K562 (cell line): Measurements from ENCODE around the gene ATP5MK. TPM values are rescaled to one million over a fixed set of nuclear protein-coding genes. Genes with fewer than 3 reads are reported as not detected.

ENCODE experiments used
- CCNT2 ChIP-seq: IDR thresholded peaks from 2 replicates; pipeline ENCODE4 v1.6.1; 2011; ENCODE audit warnings: borderline replicate concordance, low read depth, mild to moderate bottlenecking, moderate library complexity, mixed read lengths, low read length; ENCODE audit not compliant: insufficient read length; ENCODE audit errors: extremely low read depth
- FIP1L1 ChIP-seq: fragments of 200-400 bp; formaldehyde crosslinking; IDR thresholded peaks from 2 replicates; pipeline ENCODE4 v1.6.1; 2018; ENCODE audit warnings: mild to moderate bottlenecking, low read depth, low read length; ENCODE audit not compliant: poor library complexity, severe bottlenecking
- MTA1 ChIP-seq: fragments of 450-650 bp; IDR thresholded peaks from 2 replicates; pipeline ENCODE4 v1.6.1; 2017; ENCODE audit warnings: borderline replicate concordance
- NR2F6 ChIP-seq: fragments of 450-650 bp; formaldehyde crosslinking; IDR thresholded peaks from 2 replicates; pipeline ENCODE4 v1.4.0; 2020; ENCODE audit warnings: mild to moderate bottlenecking
- POU5F1 ChIP-seq: fragments of 150-350 bp; IDR thresholded peaks from 2 replicates; pipeline ENCODE4 v1.6.1; 2014; ENCODE audit warnings: borderline replicate concordance, low read length, low read depth, mild to moderate bottlenecking; ENCODE audit not compliant: partially characterized antibody
- RB1 ChIP-seq: fragments of 450-650 bp; IDR thresholded peaks from 2 replicates; pipeline ENCODE4 v1.6.1; 2017; ENCODE audit warnings: low read depth, mild to moderate bottlenecking
- SNRNP70 ChIP-seq: fragments of 200-400 bp; formaldehyde crosslinking; optimal IDR thresholded peaks from 2 replicates; pipeline ENCODE3; 2017; ENCODE audit warnings: low read depth, low read length
- SRSF1 ChIP-seq: fragments of 200-400 bp; formaldehyde crosslinking; IDR thresholded peaks from 2 replicates; pipeline ENCODE4 v1.6.1; 2017; ENCODE audit warnings: mild to moderate bottlenecking, low read depth, low read length, moderate library complexity
- TBP ChIP-seq: optimal IDR thresholded peaks from 2 replicates; pipeline ENCODE3; 2011; ENCODE audit warnings: low read depth, low read length, improper control_type of control experiment
- ZBTB1 ChIP-seq: sonication (generic); formaldehyde crosslinking; IDR thresholded peaks from 2 replicates; pipeline ENCODE4 v1.8.1; 2023; ENCODE audit warnings: missing genetic modification reagents, low read depth, mild to moderate bottlenecking, borderline replicate concordance
- ZNF707 ChIP-seq: fragments of 250-450 bp; sonication (Bioruptor Pico); conservative IDR thresholded peaks from 2 replicates; pipeline ENCODE4 v1.8.0; 2022; ENCODE audit warnings: inconsistent platforms, mild to moderate bottlenecking, moderate library complexity
- polyA plus RNA-seq, 8 experiments: library from polyadenylated mRNA; depleted of rRNA in 4 of 8; stranded (reverse) in 5 of 8; unstranded in 3 of 8; fragments of >200 nt; fragmentation: Nextera tagmentation in 2 of 8; fragmentation: Illumina TruSeq in 1 of 8; extraction: Ambion mirVana in 2 of 8; extraction: Trizol in 1 of 8; gene quantifications; 2 replicates each; pipeline versions ENCODE4 v1.2.1 to v1.2.3, GENCODE V29; 2011 to 2014; ENCODE audit warnings: inconsistent platforms in 1 of 8, missing spikeins in 1 of 8
- total RNA-seq, 7 experiments: library from RNA; depleted of rRNA in 6 of 7; stranded (reverse); fragments of >200 nt in 6 of 7; fragmentation: Illumina TruSeq in 2 of 7; extraction: Trizol in 2 of 7; gene quantifications; 2 replicates each; pipeline versions ENCODE4 v1.2.1 to v1.2.3, GENCODE V29; 2011 to 2021; ENCODE audit warnings: low replicate concordance in 1 of 7
- TF ChIP-seq, protein P1 (sequence below): fragments of 150-350 bp; IDR thresholded peaks from 2 replicates; pipeline ENCODE4 v1.6.1; 2014; ENCODE audit warnings: low read depth, mild to moderate bottlenecking, low read length, borderline replicate concordance
- TF ChIP-seq, protein P2 (sequence below): sonication (generic); formaldehyde crosslinking; IDR thresholded peaks from 2 replicates; pipeline ENCODE4 v1.8.0; 2022; ENCODE audit warnings: mild to moderate bottlenecking, missing genetic modification reagents
- TF ChIP-seq, protein P3 (sequence below): sonication (generic); formaldehyde crosslinking; IDR thresholded peaks from 2 replicates; pipeline ENCODE4 v1.8.0; 2022; ENCODE audit warnings: mild to moderate bottlenecking, missing genetic modification reagents

ATP5MK gene
- total and polyA plus RNA-seq, 9 of the 15 experiments (the other 6 are each of a cell fraction or from before 2014, with no cell fraction given): 182 to 1,810 (median 741) TPM

- TF ChIP-seq, protein P1, sequence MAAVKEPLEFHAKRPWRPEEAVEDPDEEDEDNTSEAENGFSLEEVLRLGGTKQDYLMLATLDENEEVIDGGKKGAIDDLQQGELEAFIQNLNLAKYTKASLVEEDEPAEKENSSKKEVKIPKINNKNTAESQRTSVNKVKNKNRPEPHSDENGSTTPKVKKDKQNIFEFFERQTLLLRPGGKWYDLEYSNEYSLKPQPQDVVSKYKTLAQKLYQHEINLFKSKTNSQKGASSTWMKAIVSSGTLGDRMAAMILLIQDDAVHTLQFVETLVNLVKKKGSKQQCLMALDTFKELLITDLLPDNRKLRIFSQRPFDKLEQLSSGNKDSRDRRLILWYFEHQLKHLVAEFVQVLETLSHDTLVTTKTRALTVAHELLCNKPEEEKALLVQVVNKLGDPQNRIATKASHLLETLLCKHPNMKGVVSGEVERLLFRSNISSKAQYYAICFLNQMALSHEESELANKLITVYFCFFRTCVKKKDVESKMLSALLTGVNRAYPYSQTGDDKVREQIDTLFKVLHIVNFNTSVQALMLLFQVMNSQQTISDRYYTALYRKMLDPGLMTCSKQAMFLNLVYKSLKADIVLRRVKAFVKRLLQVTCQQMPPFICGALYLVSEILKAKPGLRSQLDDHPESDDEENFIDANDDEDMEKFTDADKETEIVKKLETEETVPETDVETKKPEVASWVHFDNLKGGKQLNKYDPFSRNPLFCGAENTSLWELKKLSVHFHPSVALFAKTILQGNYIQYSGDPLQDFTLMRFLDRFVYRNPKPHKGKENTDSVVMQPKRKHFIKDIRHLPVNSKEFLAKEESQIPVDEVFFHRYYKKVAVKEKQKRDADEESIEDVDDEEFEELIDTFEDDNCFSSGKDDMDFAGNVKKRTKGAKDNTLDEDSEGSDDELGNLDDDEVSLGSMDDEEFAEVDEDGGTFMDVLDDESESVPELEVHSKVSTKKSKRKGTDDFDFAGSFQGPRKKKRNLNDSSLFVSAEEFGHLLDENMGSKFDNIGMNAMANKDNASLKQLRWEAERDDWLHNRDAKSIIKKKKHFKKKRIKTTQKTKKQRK: no peak
- TF ChIP-seq CCNT2 (no peak), ZBTB1 (CRISPR knock-in tag) (no peak; the same call in 1 of the 2 replicates), RB1 (peak; percentile 86), FIP1L1 (peak; percentile 39), SNRNP70 (no peak), ZNF707 (CRISPR knock-in tag) (no peak), TBP (peak; percentile 42), POU5F1 (no peak), MTA1 (no peak), SRSF1 (no peak), NR2F6 (CRISPR knock-in tag) (no peak)
- TF ChIP-seq, protein P2, sequence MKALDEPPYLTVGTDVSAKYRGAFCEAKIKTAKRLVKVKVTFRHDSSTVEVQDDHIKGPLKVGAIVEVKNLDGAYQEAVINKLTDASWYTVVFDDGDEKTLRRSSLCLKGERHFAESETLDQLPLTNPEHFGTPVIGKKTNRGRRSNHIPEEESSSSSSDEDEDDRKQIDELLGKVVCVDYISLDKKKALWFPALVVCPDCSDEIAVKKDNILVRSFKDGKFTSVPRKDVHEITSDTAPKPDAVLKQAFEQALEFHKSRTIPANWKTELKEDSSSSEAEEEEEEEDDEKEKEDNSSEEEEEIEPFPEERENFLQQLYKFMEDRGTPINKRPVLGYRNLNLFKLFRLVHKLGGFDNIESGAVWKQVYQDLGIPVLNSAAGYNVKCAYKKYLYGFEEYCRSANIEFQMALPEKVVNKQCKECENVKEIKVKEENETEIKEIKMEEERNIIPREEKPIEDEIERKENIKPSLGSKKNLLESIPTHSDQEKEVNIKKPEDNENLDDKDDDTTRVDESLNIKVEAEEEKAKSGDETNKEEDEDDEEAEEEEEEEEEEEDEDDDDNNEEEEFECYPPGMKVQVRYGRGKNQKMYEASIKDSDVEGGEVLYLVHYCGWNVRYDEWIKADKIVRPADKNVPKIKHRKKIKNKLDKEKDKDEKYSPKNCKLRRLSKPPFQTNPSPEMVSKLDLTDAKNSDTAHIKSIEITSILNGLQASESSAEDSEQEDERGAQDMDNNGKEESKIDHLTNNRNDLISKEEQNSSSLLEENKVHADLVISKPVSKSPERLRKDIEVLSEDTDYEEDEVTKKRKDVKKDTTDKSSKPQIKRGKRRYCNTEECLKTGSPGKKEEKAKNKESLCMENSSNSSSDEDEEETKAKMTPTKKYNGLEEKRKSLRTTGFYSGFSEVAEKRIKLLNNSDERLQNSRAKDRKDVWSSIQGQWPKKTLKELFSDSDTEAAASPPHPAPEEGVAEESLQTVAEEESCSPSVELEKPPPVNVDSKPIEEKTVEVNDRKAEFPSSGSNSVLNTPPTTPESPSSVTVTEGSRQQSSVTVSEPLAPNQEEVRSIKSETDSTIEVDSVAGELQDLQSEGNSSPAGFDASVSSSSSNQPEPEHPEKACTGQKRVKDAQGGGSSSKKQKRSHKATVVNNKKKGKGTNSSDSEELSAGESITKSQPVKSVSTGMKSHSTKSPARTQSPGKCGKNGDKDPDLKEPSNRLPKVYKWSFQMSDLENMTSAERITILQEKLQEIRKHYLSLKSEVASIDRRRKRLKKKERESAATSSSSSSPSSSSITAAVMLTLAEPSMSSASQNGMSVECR (CRISPR knock-in tag): no peak
- TF ChIP-seq, protein P3, sequence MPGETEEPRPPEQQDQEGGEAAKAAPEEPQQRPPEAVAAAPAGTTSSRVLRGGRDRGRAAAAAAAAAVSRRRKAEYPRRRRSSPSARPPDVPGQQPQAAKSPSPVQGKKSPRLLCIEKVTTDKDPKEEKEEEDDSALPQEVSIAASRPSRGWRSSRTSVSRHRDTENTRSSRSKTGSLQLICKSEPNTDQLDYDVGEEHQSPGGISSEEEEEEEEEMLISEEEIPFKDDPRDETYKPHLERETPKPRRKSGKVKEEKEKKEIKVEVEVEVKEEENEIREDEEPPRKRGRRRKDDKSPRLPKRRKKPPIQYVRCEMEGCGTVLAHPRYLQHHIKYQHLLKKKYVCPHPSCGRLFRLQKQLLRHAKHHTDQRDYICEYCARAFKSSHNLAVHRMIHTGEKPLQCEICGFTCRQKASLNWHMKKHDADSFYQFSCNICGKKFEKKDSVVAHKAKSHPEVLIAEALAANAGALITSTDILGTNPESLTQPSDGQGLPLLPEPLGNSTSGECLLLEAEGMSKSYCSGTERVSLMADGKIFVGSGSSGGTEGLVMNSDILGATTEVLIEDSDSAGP: 0 out of 2 replicates have a peak, but pooled peaks have one; percentile 58
These were observed 45.6 kb downstream of the ATP5MK start, which contains the start of gene PCGF6 (continued) for GRCh38 chr10:103350517-103351260.
